ENCODE data around the gene NXN. TPM values are rescaled to one million over a fixed set of nuclear protein-coding genes. Genes with fewer than 3 reads are reported as not detected.
A peak's percentile ranks its signal among the peaks of the same experiment; 100 is the strongest.

NXN gene
- total RNA-seq, 1 experiment from 2014 or later = 6.0 TPM

DNA sequence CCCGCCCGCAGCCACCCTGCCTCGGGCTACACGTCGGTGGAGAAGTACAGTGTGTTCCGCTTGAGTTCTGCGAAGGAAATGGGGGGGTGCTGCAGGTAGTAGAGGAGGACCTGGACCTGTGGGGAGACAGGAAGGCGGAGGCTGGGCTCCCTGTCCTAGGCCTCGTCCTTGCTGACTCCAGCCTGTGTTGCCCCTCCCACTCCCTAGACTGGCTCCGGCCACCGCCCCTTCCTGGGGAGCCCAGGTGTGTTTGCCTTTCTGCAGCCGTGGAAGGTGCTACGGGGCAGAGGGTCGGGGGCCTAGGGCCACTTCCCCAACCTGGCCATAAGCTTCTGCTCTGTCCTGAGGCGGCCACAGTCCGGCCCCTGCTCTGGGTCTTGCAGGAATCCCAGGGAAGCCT, 26.5 kb upstream of the NXN start:
- no peaks in the 10 kb centered on the region for H3K27me3 ChIP-seq (replicated peaks; ENCODE audit: insufficient read depth, low read depth, low read length, poor library complexity)
- peak overlapping the region; percentile 53 for H3K27ac ChIP-seq (ENCODE audit: low read depth, low read length, poor library complexity, severe bottlenecking)
- ChIA-PET CTCF (no interaction called here), POLR2A (ENCODE audit: low non-redundant PET) (no interaction called here)
- H3K9me3 ChIP-seq (ENCODE audit: low read depth, low read length, poor library complexity, severe bottlenecking) = no peaks in the 10 kb centered on the region
- intact Hi-C loops (cut with micrococcal nuclease; ENCODE audit: unreplicated experiment) = loop anchor here (10.0 kb wide), 1 partner anchor 49 kb away; no protein-coding TSS in a partner anchor
- H3K36me3 ChIP-seq (ENCODE audit: insufficient read depth, low read length, poor library complexity, severe bottlenecking) = peaks cover 24% of the 10 kb centered on the region
- peaks cover 13% of the 10 kb centered on the region for H3K4me1 ChIP-seq (ENCODE audit: insufficient read depth, low read length, poor library complexity, severe bottlenecking)
- H3K4me3 ChIP-seq (ENCODE audit: low read depth, low read length, poor library complexity, severe bottlenecking) = no peak overlapping the region
- no TSS peak for BruUV-seq (replicated peaks)
- DNase-seq (ENCODE audit: low spot score) = no peak
- TF ChIP-seq, protein P1, sequence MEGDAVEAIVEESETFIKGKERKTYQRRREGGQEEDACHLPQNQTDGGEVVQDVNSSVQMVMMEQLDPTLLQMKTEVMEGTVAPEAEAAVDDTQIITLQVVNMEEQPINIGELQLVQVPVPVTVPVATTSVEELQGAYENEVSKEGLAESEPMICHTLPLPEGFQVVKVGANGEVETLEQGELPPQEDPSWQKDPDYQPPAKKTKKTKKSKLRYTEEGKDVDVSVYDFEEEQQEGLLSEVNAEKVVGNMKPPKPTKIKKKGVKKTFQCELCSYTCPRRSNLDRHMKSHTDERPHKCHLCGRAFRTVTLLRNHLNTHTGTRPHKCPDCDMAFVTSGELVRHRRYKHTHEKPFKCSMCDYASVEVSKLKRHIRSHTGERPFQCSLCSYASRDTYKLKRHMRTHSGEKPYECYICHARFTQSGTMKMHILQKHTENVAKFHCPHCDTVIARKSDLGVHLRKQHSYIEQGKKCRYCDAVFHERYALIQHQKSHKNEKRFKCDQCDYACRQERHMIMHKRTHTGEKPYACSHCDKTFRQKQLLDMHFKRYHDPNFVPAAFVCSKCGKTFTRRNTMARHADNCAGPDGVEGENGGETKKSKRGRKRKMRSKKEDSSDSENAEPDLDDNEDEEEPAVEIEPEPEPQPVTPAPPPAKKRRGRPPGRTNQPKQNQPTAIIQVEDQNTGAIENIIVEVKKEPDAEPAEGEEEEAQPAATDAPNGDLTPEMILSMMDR (conservative IDR thresholded peaks at IDR 0.05; ENCODE audit: low read depth, low read length) = no peak
- no peak for TF ChIP-seq EZH2 (IDR thresholded peaks at IDR 0.05; ENCODE audit: borderline replicate concordance, low read depth, low read length, poor library complexity, severe bottlenecking)

GRCh38 chr17:1005361-1005946, 25.9 kb upstream of the NXN start:
- ChIA-PET POLR2A (ENCODE audit: low non-redundant PET) (interaction anchor here (0.5 kb wide), 1 partner anchor 114 kb away, joined by 3 read pairs; no protein-coding TSS in a partner anchor), CTCF (interaction anchor here (1.0 kb wide), 1 partner anchor 51 kb away, joined by 3 read pairs; no protein-coding TSS in a partner anchor)
- DNase-seq (ENCODE audit: low spot score) = peak; percentile 72
- Histone ChIP-seq H3K27ac (ENCODE audit: low read depth, low read length, poor library complexity, severe bottlenecking) (peak overlapping the region; percentile 53), H3K4me3 (ENCODE audit: low read depth, low read length, poor library complexity, severe bottlenecking) (no peak overlapping the region), H3K36me3 (ENCODE audit: insufficient read depth, low read length, poor library complexity, severe bottlenecking) (peaks cover 30% of the 10 kb centered on the region), H3K27me3 (replicated peaks; ENCODE audit: insufficient read depth, low read depth, low read length, poor library complexity) (no peaks in the 10 kb centered on the region), H3K9me3 (ENCODE audit: low read depth, low read length, poor library complexity, severe bottlenecking) (no peaks in the 10 kb centered on the region), H3K4me1 (ENCODE audit: insufficient read depth, low read length, poor library complexity, severe bottlenecking) (peaks cover 13% of the 10 kb centered on the region)
- TF ChIP-seq, protein P1 (conservative IDR thresholded peaks at IDR 0.05; ENCODE audit: low read depth, low read length) = no peak
- TF ChIP-seq EZH2 (IDR thresholded peaks at IDR 0.05; ENCODE audit: borderline replicate concordance, low read depth, low read length, poor library complexity, severe bottlenecking) = no peak
- intact Hi-C loops (cut with micrococcal nuclease; ENCODE audit: unreplicated experiment) = loop anchor here (10.0 kb wide), 1 partner anchor 49 kb away; no protein-coding TSS in a partner anchor
- no TSS peak for BruUV-seq (replicated peaks)

- ChIA-PET POLR2A (ENCODE audit: low non-redundant PET) (no interaction called here), CTCF (interaction anchor here (1.0 kb wide), 1 partner anchor 52 kb away, joined by 3 read pairs; no protein-coding TSS in a partner anchor)
- intact Hi-C loops (cut with micrococcal nuclease; ENCODE audit: unreplicated experiment) = loop anchor here (10.0 kb wide), 1 partner anchor 50 kb away; no protein-coding TSS in a partner anchor
- H3K4me1 ChIP-seq (ENCODE audit: insufficient read depth, low read length, poor library complexity, severe bottlenecking) = peaks cover 13% of the 10 kb centered on the region
- H3K9me3 ChIP-seq (ENCODE audit: low read depth, low read length, poor library complexity, severe bottlenecking) = no peaks in the 10 kb centered on the region
- H3K4me3 ChIP-seq (ENCODE audit: low read depth, low read length, poor library complexity, severe bottlenecking) = no peak overlapping the region
- TF ChIP-seq, protein P1 (conservative IDR thresholded peaks at IDR 0.05; ENCODE audit: low read depth, low read length) = no peak
- no peak for TF ChIP-seq EZH2 (IDR thresholded peaks at IDR 0.05; ENCODE audit: borderline replicate concordance, low read depth, low read length, poor library complexity, severe bottlenecking)
- H3K27me3 ChIP-seq (replicated peaks; ENCODE audit: insufficient read depth, low read depth, low read length, poor library complexity) = no peaks in the 10 kb centered on the region
- no peak for DNase-seq (ENCODE audit: low spot score)
- no peak overlapping the region for H3K27ac ChIP-seq (ENCODE audit: low read depth, low read length, poor library complexity, severe bottlenecking)
- BruUV-seq (replicated peaks) = no TSS peak
- peaks cover 36% of the 10 kb centered on the region for H3K36me3 ChIP-seq (ENCODE audit: insufficient read depth, low read length, poor library complexity, severe bottlenecking)
These were observed 25.3 kb upstream of the NXN start for GRCh38 chr17:1004769-1005295.

All from A673 (cell line).